HG02970 (cell line): ENCODE results near the gene LDB3.

Experiments
- ATAC-seq: cut with Tn5 transposase; IDR thresholded peaks from one replicate; pipeline ENCODE4 v1.9.1; 2021; ENCODE audit warnings: mild to moderate bottlenecking, moderate library complexity, moderate number of reproducible peaks; ENCODE audit not compliant: unreplicated experiment, low FRiP score

Gene LDB3

DNA sequence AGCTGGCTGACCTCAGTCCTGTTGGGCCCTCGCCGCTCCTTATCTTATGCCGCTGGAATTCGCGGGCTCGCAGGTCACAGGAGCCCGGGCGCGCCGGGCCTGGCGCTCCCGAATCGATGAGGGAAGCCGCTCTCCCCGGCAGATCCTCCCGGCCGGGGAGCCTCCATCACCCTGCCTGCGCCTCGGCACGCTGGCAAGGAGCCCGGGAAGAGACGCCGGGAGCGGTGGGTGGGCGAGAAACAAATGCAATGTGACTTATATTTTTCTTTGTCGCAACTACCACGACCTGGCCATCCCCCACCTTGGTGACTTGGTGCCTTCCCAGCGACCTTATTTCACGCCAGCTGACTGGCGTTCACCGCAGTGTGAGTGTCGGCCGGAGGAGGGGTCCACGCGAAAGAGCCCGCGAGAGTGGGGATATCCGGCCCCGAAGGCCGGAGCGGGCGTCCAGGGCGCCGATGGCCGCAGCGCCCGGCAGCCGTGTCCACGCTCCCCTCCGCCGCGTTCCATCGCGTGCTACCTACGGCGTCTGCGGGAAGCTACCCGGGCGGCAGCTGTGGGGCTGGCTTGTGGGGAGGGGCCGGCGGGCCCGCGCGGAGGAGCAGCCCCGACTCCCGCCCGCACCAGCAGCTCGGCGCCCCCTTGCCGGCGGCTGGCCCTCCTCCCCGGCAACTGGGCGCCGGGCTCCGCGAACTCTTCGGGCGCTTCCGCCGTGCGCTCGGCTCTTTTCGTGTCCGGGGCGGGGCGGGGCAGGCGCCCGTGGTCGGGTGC, 87.6 kb downstream of the LDB3 start:
- ATAC-seq: peak; percentile 78

DNA sequence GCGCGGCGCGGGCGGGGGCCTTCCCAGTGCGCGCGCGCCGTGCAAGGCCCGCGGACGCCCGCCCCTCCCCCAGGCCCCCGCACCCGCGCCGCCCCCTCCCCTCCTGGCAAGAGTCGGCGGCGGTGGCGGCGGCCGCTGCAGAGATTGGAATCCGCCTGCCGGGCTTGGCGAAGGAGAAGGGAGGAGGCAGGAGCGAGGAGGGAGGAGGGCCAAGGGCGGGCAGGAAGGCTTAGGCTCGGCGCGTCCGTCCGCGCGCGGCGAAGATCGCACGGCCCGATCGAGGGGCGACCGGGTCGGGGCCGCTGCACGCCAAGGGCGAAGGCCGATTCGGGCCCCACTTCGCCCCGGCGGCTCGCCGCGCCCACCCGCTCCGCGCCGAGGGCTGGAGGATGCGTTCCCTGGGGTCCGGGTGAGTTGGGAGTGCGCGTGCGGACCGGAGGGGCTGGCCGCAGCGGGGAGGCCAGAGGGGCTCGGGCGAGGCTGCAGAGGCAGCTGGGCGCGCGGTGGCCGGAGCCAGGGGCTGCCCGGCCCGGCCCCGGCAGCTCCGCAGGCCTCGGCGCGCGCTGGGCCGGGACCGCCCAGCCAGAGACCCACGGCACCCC, 88.3 kb downstream of the LDB3 start, which contains the start of gene BMPR1A:
TSS of gene BMPR1A (plus strand) at position 109 of the 602 bp plus-strand sequence. CDS start 119,400 bp downstream, outside the sequence.
- ATAC-seq: peak; percentile 19

DNA sequence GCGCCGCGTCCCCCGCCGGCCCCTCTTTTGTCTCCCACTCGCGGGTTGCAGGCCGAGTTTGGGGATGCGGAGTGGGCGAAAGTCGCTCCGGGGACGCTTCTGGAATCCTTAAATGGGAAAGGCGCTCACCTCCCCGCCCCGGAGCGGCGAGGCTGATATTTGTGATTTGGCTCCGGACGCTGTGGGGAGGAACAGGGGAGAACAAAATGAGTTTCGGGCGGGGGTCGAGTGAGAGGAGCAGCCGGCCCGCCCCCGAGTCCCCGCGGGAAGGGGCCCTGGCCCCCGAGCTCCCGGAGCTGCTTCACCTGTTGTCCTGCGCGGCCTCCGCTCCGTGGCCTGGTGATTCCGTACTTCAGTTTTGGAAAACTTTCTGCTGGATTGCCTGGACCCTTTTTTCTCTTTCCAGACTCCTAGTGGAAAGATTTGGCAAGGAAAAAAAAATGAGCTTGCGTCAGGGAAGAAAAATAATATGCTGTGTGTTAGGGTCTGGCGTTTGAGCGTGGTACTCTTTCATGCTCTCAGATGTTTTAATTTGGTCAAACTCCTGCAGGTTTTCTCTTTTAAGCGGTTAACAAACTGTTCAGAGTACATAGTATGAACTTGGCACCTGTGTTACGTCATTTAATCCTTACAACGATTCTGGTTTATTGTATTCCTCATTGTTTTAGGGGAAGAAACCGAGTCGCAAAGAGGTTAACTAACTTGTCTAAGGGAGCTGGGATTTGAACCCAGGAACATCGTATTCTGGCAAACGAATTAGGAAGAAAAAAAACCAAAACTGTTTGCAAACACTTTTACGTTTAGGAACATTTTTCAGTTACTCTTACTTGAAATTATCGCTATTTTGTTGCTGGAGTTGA, 89.0 kb downstream of the LDB3 start:
- ATAC-seq: no peak

DNA sequence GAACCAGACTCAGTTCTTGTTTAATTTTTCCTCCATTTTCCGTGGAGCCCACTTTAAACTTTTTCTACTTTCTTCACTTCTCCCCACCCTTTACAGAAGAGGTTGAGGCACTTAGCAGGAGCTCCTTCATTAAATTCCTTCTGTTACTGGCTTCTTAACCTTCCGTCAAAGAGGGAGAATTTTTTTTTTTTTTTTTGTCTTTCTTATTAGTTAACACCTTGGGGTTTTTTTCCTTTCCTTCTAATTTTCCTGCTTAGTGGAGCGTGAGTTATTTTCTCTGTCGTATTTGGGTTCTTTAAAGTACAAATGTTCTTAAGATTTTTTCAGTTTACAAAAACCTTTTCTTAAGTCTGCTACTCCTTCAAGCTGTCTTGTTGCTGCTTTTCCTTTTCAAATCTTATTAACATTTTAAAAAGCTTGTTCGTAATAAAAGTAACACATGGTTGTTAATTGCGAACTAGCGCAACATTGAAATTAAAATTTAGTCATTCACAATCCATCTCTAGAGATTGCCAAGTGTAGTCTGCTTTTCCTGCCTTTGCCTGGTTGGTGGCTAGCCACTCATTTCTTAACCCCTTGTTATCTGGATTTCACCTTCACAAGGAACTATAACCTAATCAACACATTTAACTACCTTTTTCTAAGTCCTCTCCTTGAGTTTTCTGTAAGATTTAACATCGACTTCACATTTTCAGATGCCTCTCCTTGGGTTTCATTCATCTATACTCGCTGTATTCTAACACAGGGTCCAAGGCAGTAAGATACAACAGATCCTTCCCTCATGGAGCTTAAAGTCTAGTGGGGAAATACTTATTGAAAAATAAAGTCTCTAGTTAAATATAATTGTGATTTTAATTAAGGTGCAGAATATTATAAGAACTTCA, 90.1 kb downstream of the LDB3 start:
- no peak for ATAC-seq

DNA sequence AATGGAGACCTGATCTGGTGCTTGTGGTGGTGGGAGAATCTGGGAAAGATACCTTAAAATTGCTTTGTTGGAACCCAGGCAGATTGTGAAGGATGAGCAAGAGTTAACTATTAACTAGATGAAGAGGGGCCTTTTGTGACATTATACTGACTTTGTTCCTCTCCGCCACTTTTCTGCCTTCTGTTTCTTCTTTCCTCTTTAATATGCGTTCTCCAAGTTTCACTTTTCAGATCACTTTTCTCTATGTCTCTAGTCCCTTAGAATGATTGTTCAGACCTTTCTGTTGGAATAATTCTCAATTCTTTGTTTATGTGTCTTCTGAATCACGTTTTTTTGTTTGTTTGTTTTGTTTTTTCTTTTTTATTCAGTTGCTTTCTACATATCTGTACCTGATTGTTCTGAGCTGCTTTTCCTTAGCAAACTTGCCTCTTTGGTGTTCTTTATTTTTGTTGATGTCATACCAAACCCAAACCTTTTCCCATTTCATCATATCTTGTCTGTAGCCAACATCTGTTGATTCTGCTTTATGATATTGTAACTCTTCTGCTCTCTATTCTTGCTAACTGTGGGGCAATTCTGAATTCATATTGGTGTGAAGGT, 90.9 kb downstream of the LDB3 start:
- no peak for ATAC-seq

DNA sequence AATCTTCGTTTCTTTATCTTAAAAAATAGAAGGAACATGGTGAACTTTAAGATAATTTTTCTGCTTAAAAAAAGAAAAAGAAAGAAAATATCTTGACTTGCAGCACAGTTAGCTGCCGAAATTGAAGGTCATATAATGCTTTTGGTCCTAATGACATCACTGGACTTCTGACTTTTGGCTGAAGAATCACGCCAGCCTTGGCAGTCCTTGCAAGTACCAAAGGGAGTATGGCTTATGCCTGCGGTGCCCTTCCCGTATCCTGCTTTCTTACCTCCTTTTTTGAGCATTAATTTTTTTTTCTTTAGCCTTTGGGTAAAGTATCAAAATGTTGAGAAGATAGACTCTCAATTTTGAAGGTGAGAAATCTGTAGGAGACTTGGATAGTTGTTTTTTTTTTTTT, 95.1 kb downstream of the LDB3 start:
- no peak for ATAC-seq

DNA sequence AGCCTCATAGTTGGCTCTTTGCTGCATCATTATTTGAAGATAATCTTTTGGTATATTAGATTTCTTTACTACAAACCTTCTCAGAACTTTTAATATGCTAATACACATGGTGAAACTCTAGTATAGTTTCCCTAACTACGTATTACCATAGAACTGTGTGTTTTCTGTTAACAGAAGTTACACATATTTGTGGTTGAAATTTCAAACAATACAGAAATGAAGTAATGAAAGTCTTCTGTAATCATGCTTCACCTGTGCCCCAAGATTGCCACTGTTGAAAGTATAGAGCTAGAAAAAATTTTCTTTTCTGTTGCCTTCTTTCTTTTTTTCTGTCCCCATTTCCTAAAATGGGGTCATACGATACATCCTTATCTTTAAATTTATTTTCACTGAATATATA, 97.2 kb downstream of the LDB3 start:
- no peak for ATAC-seq

DNA sequence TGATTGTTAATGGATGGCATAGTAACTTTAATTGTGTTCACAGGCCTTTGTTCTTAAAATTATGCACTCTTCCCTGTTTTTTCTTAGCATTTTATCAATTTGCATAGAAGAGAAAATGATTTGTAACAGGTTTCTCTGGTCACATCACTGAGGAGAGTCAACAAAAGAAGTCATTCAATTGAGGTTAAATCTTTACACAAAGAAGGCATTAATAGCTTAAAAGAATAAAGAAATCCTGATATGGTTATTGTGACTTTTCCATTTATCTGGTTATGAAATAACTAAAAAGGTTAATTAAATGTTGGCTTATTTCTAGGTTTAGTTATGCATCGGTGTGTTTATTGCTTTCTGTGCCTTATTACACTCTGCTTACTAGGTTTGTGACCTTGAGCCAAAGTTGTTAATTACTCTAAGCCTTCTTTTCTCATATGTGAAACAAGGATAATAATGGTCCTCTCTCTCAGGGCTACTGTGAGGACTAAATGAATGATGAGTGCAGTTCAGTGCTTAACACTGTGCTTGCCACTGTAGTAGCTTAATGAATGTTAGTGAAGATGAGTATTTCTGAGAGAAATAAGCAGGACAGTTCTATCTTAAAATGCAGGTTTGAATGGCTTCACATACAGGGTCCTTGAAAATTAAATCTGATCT, 100.2 kb downstream of the LDB3 start:
- no peak for ATAC-seq

DNA sequence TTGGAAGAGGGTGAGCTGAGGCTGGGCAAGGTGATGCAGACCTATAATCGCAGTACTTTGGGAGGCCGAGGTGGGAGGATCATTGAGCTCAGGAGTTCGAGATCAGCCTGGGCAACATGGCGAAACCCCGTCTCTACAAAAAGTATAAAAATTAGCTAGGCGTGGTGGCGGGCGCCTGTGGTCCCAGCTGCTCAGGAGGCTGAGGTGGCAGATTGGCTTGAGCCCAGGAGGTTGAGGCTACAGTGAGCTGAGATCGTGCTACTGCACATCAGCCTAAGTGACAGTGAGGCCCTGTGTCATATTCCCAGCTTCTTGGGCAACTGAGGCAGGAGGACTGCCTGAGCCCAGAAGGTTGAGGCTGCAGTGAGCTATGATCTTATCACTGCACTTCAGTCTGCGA, 101.7 kb downstream of the LDB3 start:
- ATAC-seq: no peak

DNA sequence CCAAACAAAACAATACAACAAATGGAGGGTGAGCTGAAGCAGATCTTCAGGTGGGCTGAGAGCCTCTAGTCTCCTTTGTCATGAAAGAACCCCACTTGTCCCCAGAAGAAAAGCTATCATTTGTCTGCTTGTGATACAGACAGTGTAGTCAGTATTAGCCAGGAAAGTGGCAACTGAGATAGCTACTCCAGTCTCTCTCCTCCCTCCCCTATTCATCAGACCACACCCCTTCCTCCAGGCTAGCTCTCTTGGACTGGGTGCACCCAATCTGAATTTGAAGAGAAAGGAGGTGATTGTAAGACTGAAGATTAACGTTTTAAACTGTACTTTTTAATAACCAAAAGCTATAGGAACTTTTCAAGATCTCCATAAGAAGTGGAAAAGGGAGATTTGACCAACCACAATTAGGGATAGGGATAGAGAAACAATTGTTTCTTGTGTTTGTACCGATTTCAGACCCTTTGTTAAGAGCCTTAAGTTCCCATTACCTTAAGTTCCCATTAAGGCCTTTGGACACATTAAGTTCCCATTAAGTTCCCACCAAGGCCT, 102.2 kb downstream of the LDB3 start:
- no peak for ATAC-seq

DNA sequence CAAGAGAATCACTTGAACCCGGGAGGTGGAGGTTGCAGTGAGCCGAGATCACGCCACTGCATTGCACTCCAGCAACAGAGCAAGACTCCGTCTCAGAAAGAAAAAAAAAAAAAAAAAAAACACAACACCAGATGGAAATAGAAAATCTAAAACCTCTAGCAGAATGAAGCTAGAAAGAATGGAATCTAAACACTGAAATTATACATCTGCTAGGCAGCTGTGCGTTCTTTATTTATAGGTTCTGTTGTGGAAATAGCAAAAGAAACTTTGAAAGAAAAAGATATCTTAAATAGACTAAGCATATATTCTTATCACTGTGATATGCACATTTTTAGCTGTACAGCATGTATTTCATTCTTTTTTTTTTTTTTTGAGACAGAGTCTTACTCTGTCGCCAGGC, 105.2 kb downstream of the LDB3 start:
- ATAC-seq: no peak

DNA sequence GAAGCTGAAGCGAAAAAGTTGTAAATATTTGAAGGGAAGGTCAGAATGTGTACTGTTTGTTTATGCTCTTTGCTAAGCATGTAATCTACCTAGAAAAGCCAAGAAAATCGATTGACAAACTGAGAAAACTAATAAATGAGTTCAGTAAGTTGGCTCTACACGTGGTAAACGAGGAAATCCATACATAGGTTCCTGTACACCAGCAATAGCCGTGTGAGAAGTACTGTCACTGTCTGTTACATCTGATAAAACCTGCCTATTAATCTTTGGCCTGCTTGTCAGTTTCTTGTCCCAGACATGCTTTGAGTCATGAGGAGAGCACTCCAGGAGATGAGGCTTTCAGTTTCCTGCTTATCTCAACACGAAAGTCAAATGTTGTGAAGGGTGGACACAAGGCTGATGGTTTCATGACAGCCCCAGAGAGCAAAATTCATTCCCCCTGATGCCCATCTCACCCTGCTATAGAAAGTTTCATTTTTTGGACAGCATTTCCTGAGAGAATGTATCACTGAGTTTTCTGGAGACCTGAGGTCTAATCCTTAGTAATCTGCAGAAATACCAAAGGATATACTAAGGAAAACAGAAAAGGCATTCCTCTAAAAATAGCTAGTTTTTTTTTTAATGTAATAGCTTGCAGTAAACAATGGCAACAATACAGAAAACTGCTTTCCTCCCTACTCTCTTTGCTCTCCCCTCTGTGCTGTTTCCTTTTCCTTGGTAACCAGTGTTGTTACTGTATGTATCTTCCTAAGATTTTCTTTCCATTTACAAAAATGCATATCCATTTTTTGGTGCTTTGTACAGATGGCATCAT, 107.0 kb downstream of the LDB3 start:
- ATAC-seq: peak; percentile 59

DNA sequence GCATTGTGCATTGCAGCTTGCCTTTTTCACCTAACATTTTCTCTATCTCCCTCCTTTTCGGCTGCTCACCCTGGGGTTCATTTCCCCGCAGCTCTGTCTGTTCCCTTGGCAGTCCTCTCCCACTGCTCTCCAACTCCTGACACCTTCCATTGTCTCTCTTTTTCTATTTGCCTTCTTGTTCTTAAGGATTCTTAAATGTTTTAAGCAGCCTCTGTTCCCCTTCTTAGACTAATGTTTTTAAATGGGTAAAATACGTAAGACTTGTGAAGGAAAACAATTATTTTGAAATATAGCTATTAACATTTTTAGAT, 107.5 kb downstream of the LDB3 start:
- ATAC-seq: no peak

DNA sequence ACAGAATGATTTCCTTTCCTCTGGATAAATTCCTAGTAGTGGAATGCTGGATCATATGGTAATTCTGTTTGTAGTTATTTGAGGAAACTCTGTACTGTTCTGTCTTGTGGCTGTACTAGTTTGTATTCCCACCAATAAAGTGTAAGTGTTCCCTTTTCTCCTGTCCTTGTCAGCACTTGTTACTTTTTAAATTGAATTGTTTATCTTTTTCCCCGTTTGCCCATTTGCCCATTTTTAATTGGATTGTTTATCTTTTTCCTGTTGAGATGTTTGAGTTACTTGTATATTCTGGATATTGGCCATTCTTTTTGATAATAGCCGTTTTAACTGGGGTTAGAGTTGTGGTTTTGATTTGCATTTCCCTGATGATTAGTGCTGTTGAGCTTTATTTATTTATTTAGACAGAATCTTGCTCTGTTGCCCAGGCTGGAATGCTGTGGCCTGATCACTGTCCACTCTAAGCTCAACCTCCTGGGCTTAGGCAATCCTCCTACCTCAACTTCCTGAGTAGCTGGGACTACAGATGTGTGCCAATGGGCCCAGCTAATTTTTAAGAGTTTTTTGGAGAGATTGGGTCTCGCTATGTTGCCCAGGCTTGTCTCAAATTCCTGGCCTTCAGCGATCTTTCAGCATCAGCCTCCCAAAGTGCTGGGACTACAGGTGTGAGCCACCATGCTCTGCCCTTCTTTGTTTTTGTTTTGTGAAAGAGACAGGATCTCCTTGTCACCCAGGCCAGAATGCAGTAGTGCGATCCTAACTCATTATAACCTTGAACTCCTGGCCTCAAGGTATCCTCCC, 111.1 kb downstream of the LDB3 start:
- no peak for ATAC-seq

DNA sequence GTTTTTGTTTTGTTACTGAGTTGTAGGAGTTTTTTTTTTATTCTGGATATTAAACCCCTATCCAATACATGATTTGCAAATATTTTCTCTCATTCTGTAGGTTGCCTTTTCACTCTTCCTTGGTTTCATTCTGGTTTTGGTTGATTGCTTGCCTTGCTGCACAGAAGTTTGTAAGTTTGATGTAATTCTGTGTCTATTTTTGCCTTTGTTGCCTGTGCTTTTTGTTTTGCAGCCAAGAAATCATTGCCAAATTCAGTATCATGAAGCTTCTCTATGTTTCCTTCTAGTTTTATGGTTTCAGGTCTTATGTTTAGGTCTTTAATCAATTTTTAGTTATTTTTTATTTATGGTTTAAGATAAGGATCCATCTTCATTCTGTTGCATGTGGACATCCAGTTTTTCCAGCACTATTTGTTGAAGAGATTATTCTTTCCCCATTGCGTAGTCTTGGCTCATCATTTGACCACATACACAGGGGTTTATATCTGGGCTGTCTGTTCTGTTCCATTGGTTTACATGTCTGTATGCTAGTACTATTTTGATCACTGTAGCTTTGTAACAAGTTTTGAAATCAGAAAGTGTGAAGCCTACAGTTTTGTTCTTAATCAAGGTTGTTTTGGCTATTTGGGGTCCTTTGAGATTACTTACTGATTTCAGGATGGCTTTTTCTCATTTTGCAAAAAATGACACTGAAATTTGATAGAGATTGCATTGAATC, 114.5 kb downstream of the LDB3 start:
- no peak for ATAC-seq

DNA sequence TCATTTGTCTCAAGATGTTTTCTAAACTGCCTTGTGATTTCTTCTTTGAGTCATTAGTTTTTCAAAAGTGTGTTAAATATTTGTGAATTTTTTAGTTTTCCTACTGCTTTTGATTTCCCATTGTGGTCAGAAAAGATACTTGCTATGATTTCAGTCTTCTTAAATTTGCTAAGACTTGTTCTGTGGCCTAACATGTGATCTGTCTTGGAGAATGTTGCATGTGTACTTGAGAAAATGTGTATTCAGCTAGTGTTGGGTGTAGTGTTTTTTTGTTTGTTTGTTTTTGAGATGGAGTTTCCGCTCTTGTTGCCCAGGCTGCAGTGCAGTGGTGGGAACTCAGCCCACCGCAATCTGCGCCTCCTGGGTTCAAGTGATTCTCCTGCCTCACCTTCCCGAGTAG, 116.7 kb downstream of the LDB3 start:
- ATAC-seq: no peak
